ENCODE data around the gene ZBED3. TPM values are rescaled to one million over a fixed set of nuclear protein-coding genes. Genes with fewer than 3 reads are reported as not detected.

Gene ZBED3
- polyA plus RNA-seq, 1 donor from 2014 or later: 0.56 TPM

- H3K9ac ChIP-seq (ENCODE audit: low read length): no peak overlapping the region
- no peak overlapping the region for H3K4me3 ChIP-seq (ENCODE audit: low read length)
- no peak overlapping the region for H3K27ac ChIP-seq (ENCODE audit: low read length)
- no peaks in the 10 kb centered on the region for H3K36me3 ChIP-seq (ENCODE audit: insufficient read depth, low read length)
- no peak overlapping the region for H3K4me2 ChIP-seq (ENCODE audit: low read length)
- no peaks in the 10 kb centered on the region for H3K9me3 ChIP-seq (ENCODE audit: low read length)
- H3K79me2 ChIP-seq (replicated peaks; ENCODE audit: insufficient read depth, low read length): no peaks in the 10 kb centered on the region
- H3K27me3 ChIP-seq (ENCODE audit: insufficient read depth, low read depth, low read length): peaks cover 8% of the 10 kb centered on the region
- no peak overlapping the region for H2AFZ ChIP-seq (ENCODE audit: low read depth, low read length)
- TF ChIP-seq EZH2 (IDR thresholded peaks at IDR 0.05; ENCODE audit: borderline replicate concordance, insufficient read depth, low read length, poor library complexity, severe bottlenecking) (no peak), REST (IDR thresholded peaks at IDR 0.05; ENCODE audit: borderline replicate concordance) (no peak), EP300 (conservative IDR thresholded peaks at IDR 0.05; ENCODE audit: poor library complexity, severe bottlenecking) (no peak), CTCF (IDR thresholded peaks at IDR 0.05; ENCODE audit: poor library complexity, severe bottlenecking) (no peak), RAD21 (conservative IDR thresholded peaks at IDR 0.05) (no peak), TAF1 (IDR thresholded peaks at IDR 0.05; ENCODE audit: low read depth) (no peak), MXI1 (conservative IDR thresholded peaks at IDR 0.05; ENCODE audit: poor library complexity, severe bottlenecking) (no peak), SMC3 (conservative IDR thresholded peaks at IDR 0.05; ENCODE audit: poor library complexity) (no peak), POLR2AphosphoS5 (IDR thresholded peaks at IDR 0.05) (no peak)
- no peaks in the 10 kb centered on the region for H3K9me2 ChIP-seq (ENCODE audit: insufficient read depth, low read length)
- H3F3A ChIP-seq (ENCODE audit: insufficient read depth, low read length, poor library complexity, severe bottlenecking): no peaks in the 10 kb centered on the region
- no peaks in the 10 kb centered on the region for H4K20me1 ChIP-seq (ENCODE audit: insufficient read depth)
Observed at GRCh38 chr5:77073667-77074066, 13.4 kb downstream of the ZBED3 start.

GRCh38 chr5:77066823-77067442 is 20.2 kb downstream of the ZBED3 start:
- Histone ChIP-seq H4K20me1 (ENCODE audit: insufficient read depth) (no peaks in the 10 kb centered on the region), H3K9ac (ENCODE audit: low read length) (no peak overlapping the region), H3K36me3 (ENCODE audit: insufficient read depth, low read length) (no peaks in the 10 kb centered on the region), H3K9me2 (ENCODE audit: insufficient read depth, low read length) (no peaks in the 10 kb centered on the region), H3K27me3 (ENCODE audit: insufficient read depth, low read depth, low read length) (no peaks in the 10 kb centered on the region), H3K27ac (ENCODE audit: low read length) (no peak overlapping the region), H3F3A (ENCODE audit: insufficient read depth, low read length, poor library complexity, severe bottlenecking) (no peaks in the 10 kb centered on the region), H2AFZ (ENCODE audit: low read depth, low read length) (no peak overlapping the region), H3K4me2 (ENCODE audit: low read length) (no peak overlapping the region), H3K4me3 (ENCODE audit: low read length) (no peak overlapping the region), H3K79me2 (replicated peaks; ENCODE audit: insufficient read depth, low read length) (no peaks in the 10 kb centered on the region), H3K9me3 (ENCODE audit: low read length) (no peaks in the 10 kb centered on the region)
- TF ChIP-seq SMC3 (conservative IDR thresholded peaks at IDR 0.05; ENCODE audit: poor library complexity) (no peak), EP300 (conservative IDR thresholded peaks at IDR 0.05; ENCODE audit: poor library complexity, severe bottlenecking) (no peak)
